B cell (primary cell): ENCODE measurements around the gene ZNF132. TPM values are rescaled to one million over a fixed set of nuclear protein-coding genes. Genes with fewer than 3 reads are reported as not detected.

ENCODE experiments used
- ATAC-seq: fragments of 200-7000 bp; cut with Tn5 transposase; one replicate; pipeline ENCODE4 v1.10.0; 2021; ENCODE audit warnings: low read depth, mild to moderate bottlenecking, moderate number of reproducible peaks, moderate library complexity
- CTCF ChIA-PET: fragments of 350-600 bp; sonication (Branson Sonifier 250); formaldehyde crosslinking; loops from one replicate; lab custom pipeline; 2021; ENCODE audit warnings: antibody characterized with exemption, inconsistent platforms; lab: Charles Lee
- POLR2A ChIA-PET: fragments of 350-600 bp; sonication (Branson Sonifier 250); formaldehyde crosslinking; loops from one replicate; lab custom pipeline; 2021; ENCODE audit warnings: antibody characterized with exemption; lab: Charles Lee
- DNase-seq: peaks from one replicate; pipeline ENCODE4 v3.0.0; 2013
- H2AFZ ChIP-seq: 2 replicates; pipeline ENCODE4 v1.6.1; 2012; ENCODE audit warnings: mild to moderate bottlenecking, low read depth, low read length; ENCODE audit not compliant: insufficient read depth, poor library complexity, severe bottlenecking
- H3K27ac ChIP-seq, 2 donors: 1 replicate in 1 of 2; 2 replicates in 1 of 2; pipeline ENCODE4 v1.5.1; 2012 to 2013; ENCODE audit warnings: low read length in 2 of 2, mild to moderate bottlenecking in 2 of 2, moderate library complexity in 1 of 2
- H3K27me3 ChIP-seq, 4 experiments: fragments of 200-600 bp in 1 of 4; sonication (generic) in 1 of 4; replicated peaks in 1 of 4; 1 replicate in 2 of 4; 2 replicates in 2 of 4; pipeline versions ENCODE4 v1.6.1 to v1.7.0; 2013 to 2016; ENCODE audit warnings: low read length in 3 of 4, mild to moderate bottlenecking in 2 of 4, mixed read lengths in 1 of 4, moderate library complexity in 1 of 4; ENCODE audit not compliant: insufficient read depth in 4 of 4, control insufficient read depth in 3 of 4; ENCODE audit errors: control extremely low read depth in 1 of 4
- H3K36me3 ChIP-seq, 2 experiments: replicated peaks in 1 of 2; 1 replicate in 1 of 2; 2 replicates in 1 of 2; pipeline versions ENCODE4 v1.6.1 to v1.7.1; 2013; ENCODE audit warnings: low read length in 1 of 2; ENCODE audit not compliant: insufficient read depth in 2 of 2, control insufficient read depth in 1 of 2; ENCODE audit errors: control extremely low read depth in 1 of 2, extremely low read depth in 1 of 2
- H3K4me1 ChIP-seq, 2 donors: fragments of 200-600 bp in 1 of 2; sonication (generic) in 1 of 2; 1 replicate in 1 of 2; 2 replicates in 1 of 2; pipeline versions ENCODE4 v1.5.1 to v1.6.1; 2013 to 2017; ENCODE audit warnings: low read length in 2 of 2; ENCODE audit not compliant: control insufficient read depth in 2 of 2, insufficient read depth in 2 of 2
- H3K4me2 ChIP-seq: replicated peaks from 2 replicates; pipeline ENCODE3; 2012; ENCODE audit warnings: mild to moderate bottlenecking, low read depth, low read length; ENCODE audit not compliant: poor library complexity, severe bottlenecking
- H3K4me3 ChIP-seq, 5 experiments: fragments of 200-600 bp in 1 of 5; sonication (generic) in 1 of 5; 1 replicate in 3 of 5; 2 replicates in 2 of 5; pipeline versions ENCODE4 v1.5.1 to v1.7.0; 2011 to 2016; ENCODE audit warnings: low read length in 4 of 5, mild to moderate bottlenecking in 4 of 5, low read depth in 2 of 5, control low read depth in 1 of 5, moderate library complexity in 1 of 5; ENCODE audit not compliant: insufficient read depth in 1 of 5; ENCODE audit errors: control extremely low read depth in 1 of 5, extremely low read depth in 1 of 5
- H3K79me2 ChIP-seq: fragments of 200-600 bp; sonication (generic); one replicate; pipeline ENCODE4 v1.6.0; 2016; ENCODE audit warnings: low read length; ENCODE audit not compliant: control insufficient read depth, insufficient read depth
- H3K9ac ChIP-seq: fragments of 200-600 bp; sonication (generic); 2 replicates; pipeline ENCODE4 v1.6.1; 2017; ENCODE audit warnings: mild to moderate bottlenecking, low read length, moderate library complexity
- H3K9me3 ChIP-seq, 3 donors: one replicate each; pipeline versions ENCODE4 v1.6.1 to v1.7.1; 2013; ENCODE audit warnings: low read length in 2 of 3; ENCODE audit not compliant: control insufficient read depth in 2 of 3, insufficient read depth in 1 of 3; ENCODE audit errors: control extremely low read depth in 1 of 3
- H4K20me1 ChIP-seq: 2 replicates; pipeline ENCODE4 v1.6.0; 2012; ENCODE audit warnings: mild to moderate bottlenecking, low read length; ENCODE audit not compliant: insufficient read depth, control insufficient read depth, poor library complexity, severe bottlenecking
- H3K27ac Mint-ChIP-seq: one replicate; pipeline ENCODE4 v1.8.0; 2021; ENCODE audit warnings: mixed read lengths
- H3K27me3 Mint-ChIP-seq: one replicate; pipeline ENCODE4 v1.8.0; 2021; ENCODE audit warnings: mixed read lengths
- H3K4me1 Mint-ChIP-seq: one replicate; pipeline ENCODE4 v1.8.0; 2021; ENCODE audit warnings: mixed read lengths
- H3K4me3 Mint-ChIP-seq: one replicate; pipeline ENCODE4 v1.8.0; 2021; ENCODE audit warnings: mixed read lengths
- H3K9me3 Mint-ChIP-seq: one replicate; pipeline ENCODE4 v1.8.0; 2022; ENCODE audit warnings: mixed read lengths; ENCODE audit not compliant: insufficient read depth
- EZH2 ChIP-seq: IDR thresholded peaks from 2 replicates; pipeline ENCODE4 v1.6.1; 2012; ENCODE audit warnings: borderline replicate concordance, low read depth, mild to moderate bottlenecking, moderate library complexity, low read length; ENCODE audit not compliant: insufficient read depth, poor library complexity, severe bottlenecking
- WGBS: methylation state at CpG from one replicate; pipeline ENCODE4 v1.1.5; 2013; ENCODE audit warnings: missing lambda C conversion rate; ENCODE audit not compliant: insufficient coverage; 5-methylcytosine and 5-hydroxymethylcytosine counted together
- intact Hi-C: fragments of 100-400 bp; cut with micrococcal nuclease; formaldehyde crosslinking; loops from one replicate; pipeline ENCODE4 v1.10.0; 2022
- polyA plus RNA-seq: library from polyadenylated mRNA; depleted of rRNA; stranded (reverse); fragments of >200 nt; gene quantifications from 2 replicates; pipeline ENCODE4 v1.2.3, GENCODE V29; 2012
- total RNA-seq, 2 donors: library from RNA; stranded (reverse); fragments of 120-200 nt in 1 of 2; gene quantifications; 1 replicate in 1 of 2; 2 replicates in 1 of 2; pipeline versions ENCODE4 v1.2.3 to v1.2.4, GENCODE V29; 2013 to 2022
- TF ChIP-seq, protein P1 (sequence below): fragments of 200-600 bp; IDR thresholded peaks from one replicate; pipeline ENCODE4 v1.8.0; 2022; ENCODE audit warnings: antibody characterized with exemption, mild to moderate bottlenecking

ZNF132 gene
- total and polyA plus RNA-seq, 2 donors (not counting 1 experiment from before 2014, with no cell fraction given) = 1.6 to 14.7 TPM

GRCh38 chr19:58385891-58386575 is 53.9 kb downstream of the ZNF132 start:
- Histone ChIP-seq H3K27ac (peak overlapping the region; percentile 94 to 95), H3K4me2 (peak overlapping the region; percentile 84), H3K9ac (peak overlapping the region; percentile 69), H3K36me3 (peaks cover 5 to 19% of the 10 kb centered on the region in 2 experiments), H2AFZ (peak overlapping the region; percentile 81), H3K79me2 (peaks cover 62% of the 10 kb centered on the region), H3K4me3 (peak overlapping the region; percentile 71 to 87 (median 76)), H3K4me1 (peaks cover 31 to 38% of the 10 kb centered on the region in 2 donors), H3K9me3 (no peaks in the 10 kb centered on the region), H4K20me1 (peaks cover 27% of the 10 kb centered on the region), H3K27me3 (no peaks in the 10 kb centered on the region)
- ATAC-seq (no peak), DNase-seq (peak; percentile 52)
- H3K27me3 Mint-ChIP-seq = no peaks in the 10 kb centered on the region
- peak overlapping the region; percentile 99 for H3K27ac Mint-ChIP-seq
- ChIA-PET CTCF (interaction anchor here (1.1 kb wide), 1 partner anchor 23 kb away, joined by 3 read pairs; the partner anchor contains the start of gene ZNF584), POLR2A (interaction anchor here (0.6 to 2.9 kb wide), 4 partner anchors 23 to 841 kb away, joined by 3 to 18 read pairs (median 7); partner anchors contain the start of genes ZBTB45 and ZNF497)
- H3K9me3 Mint-ChIP-seq = no peaks in the 10 kb centered on the region
- TF ChIP-seq, protein P1, sequence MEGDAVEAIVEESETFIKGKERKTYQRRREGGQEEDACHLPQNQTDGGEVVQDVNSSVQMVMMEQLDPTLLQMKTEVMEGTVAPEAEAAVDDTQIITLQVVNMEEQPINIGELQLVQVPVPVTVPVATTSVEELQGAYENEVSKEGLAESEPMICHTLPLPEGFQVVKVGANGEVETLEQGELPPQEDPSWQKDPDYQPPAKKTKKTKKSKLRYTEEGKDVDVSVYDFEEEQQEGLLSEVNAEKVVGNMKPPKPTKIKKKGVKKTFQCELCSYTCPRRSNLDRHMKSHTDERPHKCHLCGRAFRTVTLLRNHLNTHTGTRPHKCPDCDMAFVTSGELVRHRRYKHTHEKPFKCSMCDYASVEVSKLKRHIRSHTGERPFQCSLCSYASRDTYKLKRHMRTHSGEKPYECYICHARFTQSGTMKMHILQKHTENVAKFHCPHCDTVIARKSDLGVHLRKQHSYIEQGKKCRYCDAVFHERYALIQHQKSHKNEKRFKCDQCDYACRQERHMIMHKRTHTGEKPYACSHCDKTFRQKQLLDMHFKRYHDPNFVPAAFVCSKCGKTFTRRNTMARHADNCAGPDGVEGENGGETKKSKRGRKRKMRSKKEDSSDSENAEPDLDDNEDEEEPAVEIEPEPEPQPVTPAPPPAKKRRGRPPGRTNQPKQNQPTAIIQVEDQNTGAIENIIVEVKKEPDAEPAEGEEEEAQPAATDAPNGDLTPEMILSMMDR = no peak
- no peak for TF ChIP-seq EZH2
- WGBS = 14% methylated on average over 34 of the region's 36 CpGs
- H3K4me1 Mint-ChIP-seq = peaks cover 48% of the 10 kb centered on the region
- intact Hi-C loops = no loop called here
- peak overlapping the region; percentile 97 for H3K4me3 Mint-ChIP-seq
